ENCODE data around the gene ZNF583. TPM values are rescaled to one million over a fixed set of nuclear protein-coding genes. Genes with fewer than 3 reads are reported as not detected.
A peak's percentile ranks its signal among the peaks of the same experiment; 100 is the strongest.

ZNF583 gene
- total RNA-seq (2014; rRNA removed; shearing (Covaris generic)): 1.2 and 2.3 TPM in 2 replicates
- polyA plus RNA-seq (2015; cell fraction: cytosol; rRNA removed): 0.36 and 0.47 TPM in 2 replicates
- 0.19 and 2.3 TPM in 2 replicates for polyA plus RNA-seq (2015; cell fraction: nucleus; rRNA removed)

DNA sequence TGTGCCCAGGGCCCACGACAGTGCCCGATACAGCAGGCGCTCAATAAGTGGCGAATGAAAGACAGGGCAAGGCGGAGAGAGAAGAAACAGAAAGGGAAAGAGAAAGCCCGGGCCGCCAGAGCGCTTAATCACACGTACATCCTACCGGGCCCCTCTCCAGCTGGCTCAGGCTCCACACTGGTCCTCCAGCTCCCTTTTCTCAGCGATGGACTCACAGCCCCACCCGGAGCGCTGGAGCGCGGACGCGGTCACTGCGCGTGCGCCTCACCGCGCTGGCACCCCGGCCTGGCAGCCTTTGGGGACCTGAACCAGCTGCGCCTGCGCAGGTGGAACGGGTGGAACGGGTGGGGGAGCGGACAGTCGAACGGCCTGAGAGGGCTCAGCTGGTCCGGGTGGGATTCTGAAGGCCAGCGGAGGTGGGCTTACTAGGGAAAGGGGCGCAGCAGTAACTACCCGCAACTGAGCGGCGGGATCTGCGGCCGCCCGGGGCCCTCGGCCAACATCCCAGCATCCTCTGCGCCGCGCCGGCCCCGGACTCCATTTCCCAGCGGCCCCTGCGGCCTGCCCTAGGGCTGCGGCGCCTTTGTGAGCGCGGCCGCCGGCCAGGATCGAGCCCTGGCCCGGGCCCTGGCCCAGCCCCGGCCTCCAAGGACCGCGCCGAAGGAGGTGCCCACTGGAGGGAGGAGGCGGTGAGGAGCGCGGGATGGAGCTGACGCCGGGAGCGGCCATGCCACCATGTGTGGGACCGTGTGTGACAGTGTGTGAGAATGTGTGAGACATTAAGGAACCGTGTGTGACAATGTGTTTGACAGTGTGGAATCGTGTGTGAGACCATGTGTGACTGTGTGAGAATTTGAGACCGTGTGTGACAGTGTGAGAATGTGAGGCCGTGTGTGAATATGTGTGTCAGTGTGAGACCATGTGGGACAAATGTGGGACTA is at the start of gene ZNF583:
Gene ZNF583 (plus strand): TSS at position 569 of the 941 bp plus-strand sequence. CDS start 2,783 bp downstream, outside the sequence.
- peak; percentile 76 for DNase-seq (ENCODE audit: low read depth, low spot score)
- in situ Hi-C loops (cut with HindIII; ENCODE audit: low pct_unique_long_range_greater_than_20kb, low sequenced_read_pairs): no loop called here

DNA sequence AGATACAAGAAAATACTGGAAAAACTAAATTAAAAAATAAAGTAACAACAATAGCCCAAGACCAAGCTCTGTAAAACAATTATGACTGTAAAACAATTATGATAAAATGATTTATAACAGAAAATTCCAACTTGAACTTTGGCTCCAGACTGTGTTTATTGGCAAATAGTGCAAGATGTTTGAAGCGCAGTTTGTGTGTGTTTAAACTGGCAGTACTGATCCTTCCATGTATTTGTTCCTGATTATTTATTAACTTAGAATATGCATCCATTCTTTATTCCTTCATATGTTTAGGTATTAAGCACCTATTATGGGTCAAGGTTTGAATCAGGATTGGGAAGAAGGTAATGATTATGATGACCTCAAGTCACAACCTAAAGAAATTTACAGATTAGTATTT is 48.6 kb upstream of the ZNF583 start:
- DNase-seq (ENCODE audit: low read depth, low spot score): no peak
- in situ Hi-C loops (cut with HindIII; ENCODE audit: low pct_unique_long_range_greater_than_20kb, low sequenced_read_pairs): no loop called here

DNA sequence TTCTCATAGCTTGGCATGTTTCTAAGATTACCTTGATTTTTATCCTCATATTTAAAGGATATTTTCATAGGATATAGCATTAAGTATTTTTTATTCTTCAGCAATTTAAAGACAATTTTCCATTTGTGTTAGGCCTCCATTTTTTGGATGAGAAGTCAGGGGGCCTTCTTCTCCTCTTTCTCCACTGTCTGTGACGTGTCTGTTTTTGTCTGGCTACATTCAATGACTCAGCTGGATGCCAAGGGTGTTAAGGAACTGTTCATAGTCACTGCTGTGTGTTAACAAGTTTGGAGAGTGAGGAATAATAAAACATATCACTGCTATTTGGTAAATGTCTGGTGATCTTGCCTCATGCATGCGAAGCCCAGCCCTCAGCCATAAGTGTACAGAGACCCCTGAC is 47.2 kb upstream of the ZNF583 start:
- DNase-seq (ENCODE audit: low read depth, low spot score): no peak
- in situ Hi-C loops (cut with HindIII; ENCODE audit: low pct_unique_long_range_greater_than_20kb, low sequenced_read_pairs): no loop called here

DNA sequence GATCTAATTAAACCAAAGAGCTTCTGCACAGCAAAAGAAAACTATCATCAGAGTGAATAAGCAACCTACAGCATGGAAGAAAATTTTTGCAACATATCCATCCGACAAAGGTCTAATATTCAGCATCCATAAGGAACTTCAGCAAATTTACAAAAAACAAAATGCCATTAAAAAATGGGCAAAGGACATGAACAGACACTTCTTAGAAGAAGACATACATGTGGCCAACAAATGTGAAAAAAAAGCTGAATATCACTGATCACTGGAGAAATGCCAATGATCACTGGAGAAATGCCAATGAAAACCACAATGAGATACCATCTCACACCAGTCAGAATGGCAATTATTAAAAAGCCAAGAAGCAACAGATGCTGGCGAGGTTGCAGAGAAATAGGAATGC is 43.3 kb upstream of the ZNF583 start:
- in situ Hi-C loops (cut with HindIII; ENCODE audit: low pct_unique_long_range_greater_than_20kb, low sequenced_read_pairs): no loop called here
- no peak for DNase-seq (ENCODE audit: low read depth, low spot score)

DNA sequence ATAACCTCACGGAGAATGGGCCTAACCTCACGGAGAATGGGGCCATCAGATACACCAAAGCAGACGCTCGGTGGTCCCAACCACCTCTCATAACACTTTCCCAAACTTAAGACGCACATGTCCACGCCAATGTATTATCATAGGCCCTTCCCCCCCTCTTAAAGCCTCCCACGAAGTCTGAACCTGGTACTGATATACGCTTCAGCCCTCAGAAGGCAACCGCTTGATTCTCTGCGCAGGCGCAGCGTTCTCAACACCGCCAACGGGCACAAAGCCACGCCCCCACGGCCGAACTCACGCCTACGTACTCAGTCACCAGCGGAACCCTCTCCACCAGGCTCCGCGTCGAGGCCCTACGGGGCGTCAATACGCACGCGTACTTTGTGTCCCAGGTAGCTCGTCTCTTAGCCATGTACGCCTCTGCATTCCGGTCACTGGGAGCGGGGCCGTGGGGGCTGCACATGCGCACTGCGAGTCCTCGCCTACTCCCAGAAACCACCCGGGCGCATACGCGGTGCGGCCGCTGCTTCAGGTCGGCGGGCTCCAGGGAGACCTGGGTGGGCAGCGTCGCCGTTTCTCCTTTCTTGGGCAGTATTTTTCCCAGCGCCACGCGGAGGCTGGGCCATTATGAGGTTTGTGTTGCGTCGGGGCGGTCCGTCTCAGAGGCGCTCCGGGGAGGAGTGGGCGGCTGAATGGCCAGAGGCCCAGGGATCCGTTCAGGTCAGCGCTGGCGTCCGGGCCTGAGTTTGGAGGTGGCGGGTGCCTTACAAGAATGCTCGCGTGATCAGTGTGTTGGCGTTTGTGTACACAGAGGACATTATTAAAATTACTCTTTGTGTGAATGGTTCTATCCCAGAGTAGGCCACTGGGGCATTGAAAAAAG is 36.1 kb upstream of the ZNF583 start:
- in situ Hi-C loops (cut with HindIII; ENCODE audit: low pct_unique_long_range_greater_than_20kb, low sequenced_read_pairs): no loop called here
- DNase-seq (ENCODE audit: low read depth, low spot score): peak; percentile 89

DNA sequence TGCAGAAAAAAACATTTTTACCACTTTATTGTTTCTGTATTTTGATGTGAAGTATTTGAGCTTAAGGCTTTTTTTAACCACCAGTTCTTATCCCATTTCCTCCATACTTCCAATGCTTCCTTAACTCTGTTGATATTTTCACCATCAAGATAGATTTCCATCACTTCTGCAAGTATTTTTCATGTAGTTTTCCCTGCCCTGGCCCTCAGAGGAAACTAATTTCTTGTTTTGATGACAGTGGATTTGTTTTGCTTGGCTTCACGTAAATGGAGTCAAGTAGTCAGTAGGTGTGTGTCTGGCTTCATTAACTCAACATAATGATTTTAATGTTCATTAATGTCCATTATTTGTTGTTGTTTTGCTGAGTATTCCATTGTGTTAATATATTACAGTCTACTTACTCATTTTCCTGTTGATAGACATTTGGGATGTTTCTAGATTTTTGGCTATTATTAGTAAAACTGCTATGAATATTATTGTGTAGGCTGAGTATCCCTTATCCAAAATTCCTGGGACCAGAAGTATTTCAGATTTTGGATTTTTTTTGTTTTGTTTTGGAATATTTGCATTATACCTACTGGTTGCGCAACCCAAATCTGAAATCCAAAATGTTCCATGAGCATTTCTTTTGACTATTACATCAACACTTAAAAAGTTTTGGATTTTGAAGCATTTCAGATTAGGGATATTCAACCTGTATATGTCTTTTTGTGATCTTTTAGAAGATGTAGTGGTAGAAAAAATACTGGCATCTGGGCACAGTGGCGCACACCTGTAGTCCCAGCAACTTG is 34.1 kb upstream of the ZNF583 start:
- DNase-seq (ENCODE audit: low read depth, low spot score): no peak
- in situ Hi-C loops (cut with HindIII; ENCODE audit: low pct_unique_long_range_greater_than_20kb, low sequenced_read_pairs): no loop called here

DNA sequence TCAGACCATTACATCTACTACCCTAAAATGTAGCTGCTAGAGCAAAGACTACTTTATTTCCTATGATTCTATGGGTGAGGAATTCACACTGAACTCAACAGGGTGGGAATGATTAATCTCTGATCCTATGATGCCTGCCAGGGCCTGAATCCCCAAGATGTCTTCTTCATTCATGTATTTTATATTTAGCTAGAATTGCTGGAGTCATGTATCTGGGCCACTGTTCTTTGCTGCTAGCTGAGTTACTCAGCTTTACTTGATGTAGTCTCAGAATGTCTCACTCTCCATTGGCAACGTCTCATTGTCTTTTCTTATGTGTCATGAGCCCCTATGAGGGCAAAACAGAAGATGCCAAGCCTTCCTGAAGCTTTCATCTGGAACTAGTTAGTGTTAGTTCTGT is 31.9 kb upstream of the ZNF583 start:
- no peak for DNase-seq (ENCODE audit: low read depth, low spot score)
- in situ Hi-C loops (cut with HindIII; ENCODE audit: low pct_unique_long_range_greater_than_20kb, low sequenced_read_pairs): no loop called here

DNA sequence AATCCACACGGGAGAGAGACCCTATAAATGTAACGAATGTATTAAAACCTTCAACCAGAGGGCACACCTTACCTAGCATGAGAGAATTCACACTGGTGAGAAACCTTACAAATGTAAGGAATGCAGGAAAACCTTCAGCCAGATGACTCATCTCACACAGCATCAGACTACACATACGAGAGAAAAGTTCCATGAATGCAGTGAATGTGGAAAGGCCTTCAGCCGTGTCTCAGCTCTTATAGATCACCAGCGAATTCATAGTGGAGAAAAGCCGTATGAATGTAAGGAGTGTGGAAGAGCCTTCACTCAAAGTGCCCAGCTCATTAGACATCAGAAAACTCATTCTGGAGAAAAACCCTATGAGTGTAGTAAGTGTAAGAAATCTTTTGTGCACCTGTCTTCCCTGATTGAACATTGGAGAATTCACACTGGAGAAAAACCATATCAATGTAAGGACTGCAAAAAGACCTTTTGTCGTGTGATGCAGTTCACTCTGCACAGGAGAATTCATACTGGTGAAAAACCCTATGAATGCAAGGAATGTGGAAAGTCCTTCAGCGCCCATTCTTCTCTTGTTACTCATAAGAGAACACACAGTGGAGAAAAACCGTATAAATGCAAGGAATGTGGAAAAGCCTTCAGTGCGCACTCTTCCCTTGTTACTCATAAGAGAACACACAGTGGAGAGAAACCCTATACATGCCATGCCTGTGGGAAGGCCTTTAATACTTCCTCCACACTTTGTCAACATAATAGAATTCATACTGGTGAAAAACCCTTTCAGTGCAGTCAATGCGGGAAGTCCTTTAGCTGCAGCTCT is 26.8 kb upstream of the ZNF583 start:
- DNase-seq (ENCODE audit: low read depth, low spot score): no peak
- in situ Hi-C loops (cut with HindIII; ENCODE audit: low pct_unique_long_range_greater_than_20kb, low sequenced_read_pairs): no loop called here

DNA sequence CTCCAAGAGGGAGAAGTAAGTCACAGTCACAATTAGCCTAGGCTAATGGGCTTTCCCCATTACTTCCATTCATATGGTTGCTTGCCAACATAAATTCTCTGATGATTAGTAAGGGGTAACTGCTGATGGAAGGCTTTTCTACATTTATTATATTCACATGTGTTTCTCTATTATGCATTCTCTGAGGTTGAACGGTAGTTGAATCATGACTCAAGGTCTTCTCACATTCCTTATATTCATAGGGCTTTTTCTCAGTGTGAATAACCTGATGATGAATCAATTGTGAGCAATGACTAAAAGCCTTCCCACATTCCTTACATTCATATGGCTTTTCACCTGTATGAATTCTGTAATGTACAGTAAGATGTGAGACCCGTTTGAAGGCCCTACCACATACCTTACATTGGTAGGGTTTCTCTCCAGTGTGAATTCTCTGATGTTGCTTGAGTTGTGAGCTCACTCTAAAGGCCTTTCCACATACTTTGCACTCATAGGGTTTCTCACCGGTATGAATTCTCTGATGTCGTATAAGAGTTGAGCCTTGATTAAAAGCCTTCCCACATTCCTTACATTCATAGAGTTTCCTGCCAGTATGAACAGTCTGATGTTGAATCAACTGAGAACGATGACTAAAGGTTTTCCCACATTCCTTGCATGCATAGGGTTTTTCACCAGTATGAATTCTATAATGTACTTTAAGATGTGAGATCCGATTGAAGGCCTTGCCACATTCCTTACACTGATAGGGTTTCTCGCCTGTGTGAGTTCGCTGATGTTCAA is 20.1 kb upstream of the ZNF583 start:
- no peak for DNase-seq (ENCODE audit: low read depth, low spot score)
- in situ Hi-C loops (cut with HindIII; ENCODE audit: low pct_unique_long_range_greater_than_20kb, low sequenced_read_pairs): no loop called here

DNA sequence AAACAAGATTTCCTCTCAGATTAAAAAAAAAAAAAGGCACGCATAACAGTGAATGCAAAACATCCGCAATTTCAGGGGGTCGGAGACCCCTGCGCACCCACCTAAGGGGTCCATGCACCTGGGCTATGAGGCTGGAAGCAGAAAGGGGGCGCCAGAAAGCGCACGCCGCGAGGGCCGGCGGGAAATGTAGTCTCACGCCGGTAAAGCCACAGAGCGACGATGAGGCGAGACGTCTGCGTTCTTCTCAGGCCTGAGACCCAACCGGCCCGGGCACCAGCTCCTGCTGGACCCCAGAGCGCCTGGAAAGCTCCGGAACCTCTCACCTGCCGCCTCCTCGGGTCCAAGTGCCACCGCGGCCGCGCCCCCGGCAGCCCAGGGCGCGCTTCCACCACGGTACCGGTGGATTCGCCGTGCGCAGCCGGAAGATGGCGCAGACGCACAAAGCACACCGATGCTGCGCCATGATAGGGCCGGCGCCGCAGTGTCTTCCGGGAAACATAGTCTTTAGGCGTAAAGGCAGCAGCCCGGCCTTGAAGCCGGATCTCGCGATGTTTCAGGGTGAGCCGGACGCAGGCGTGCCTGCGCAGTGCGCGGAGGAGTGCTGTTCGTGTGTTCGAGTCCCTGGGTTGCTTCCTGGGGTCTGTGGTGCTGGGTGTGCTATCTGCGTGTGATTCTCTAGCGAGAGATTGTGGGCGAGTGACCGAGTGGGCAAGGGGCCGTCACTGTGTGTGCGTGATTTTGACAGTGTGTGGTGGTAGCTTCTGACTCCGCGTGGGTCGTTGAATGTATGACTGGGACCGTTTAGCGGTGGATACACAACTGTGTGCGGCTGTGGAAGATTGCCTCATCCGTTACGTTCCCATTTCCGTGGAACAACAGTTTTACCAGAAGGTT is 10.8 kb upstream of the ZNF583 start, which contains the start of gene ZNF582:
Gene ZNF582 (minus strand): TSS at position 416 of the 894 bp plus-strand sequence. CDS start 1,782 bp downstream, outside the sequence.
- in situ Hi-C loops (cut with HindIII; ENCODE audit: low pct_unique_long_range_greater_than_20kb, low sequenced_read_pairs): no loop called here

DNA sequence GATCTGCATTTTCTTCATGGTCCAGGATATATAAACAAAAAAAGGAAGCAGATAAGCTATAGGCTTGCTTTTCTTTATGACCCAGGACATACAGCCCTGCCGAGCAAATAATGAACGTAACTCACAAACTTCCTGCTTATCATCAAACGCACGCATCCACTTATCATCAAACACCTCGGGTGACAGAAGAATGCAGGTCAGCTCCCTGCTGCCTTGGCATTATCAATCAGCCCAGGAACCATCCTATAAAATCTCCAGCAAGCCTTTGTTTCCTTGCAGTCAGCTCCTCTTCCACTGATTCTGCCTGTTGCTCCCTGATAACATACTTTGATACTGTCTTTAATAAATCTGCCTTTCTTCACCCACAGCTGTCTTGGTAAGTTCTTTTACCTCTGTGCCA is 5.3 kb upstream of the ZNF583 start:
- in situ Hi-C loops (cut with HindIII; ENCODE audit: low pct_unique_long_range_greater_than_20kb, low sequenced_read_pairs): no loop called here
- no peak for DNase-seq (ENCODE audit: low read depth, low spot score)

More for the DNA sequence above, 10.8 kb upstream of the ZNF583 start, which contains the start of gene ZNF582:
- DNase-seq (ENCODE audit: low read depth, low spot score): peak; percentile 92

DNA sequence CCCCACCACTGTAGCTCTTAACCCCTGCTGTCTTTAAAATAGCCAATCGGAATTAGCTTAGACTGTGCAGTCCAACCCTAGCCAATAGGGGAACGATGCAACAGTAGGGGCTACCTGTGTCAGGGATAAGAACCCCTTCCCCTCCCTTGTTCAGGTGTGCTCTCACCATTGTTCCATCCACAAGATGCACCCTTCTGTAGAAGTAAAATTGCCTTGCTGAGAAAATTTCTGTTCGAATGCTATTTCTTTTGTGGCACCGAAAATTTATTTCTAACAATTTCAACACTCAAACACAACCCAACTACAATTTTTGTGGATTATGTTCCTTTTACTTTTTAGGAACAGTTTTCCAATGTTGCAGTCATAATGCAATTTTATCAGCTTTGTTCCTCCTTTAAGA is 3.6 kb upstream of the ZNF583 start:
- DNase-seq (ENCODE audit: low read depth, low spot score): no peak
- in situ Hi-C loops (cut with HindIII; ENCODE audit: low pct_unique_long_range_greater_than_20kb, low sequenced_read_pairs): no loop called here

DNA sequence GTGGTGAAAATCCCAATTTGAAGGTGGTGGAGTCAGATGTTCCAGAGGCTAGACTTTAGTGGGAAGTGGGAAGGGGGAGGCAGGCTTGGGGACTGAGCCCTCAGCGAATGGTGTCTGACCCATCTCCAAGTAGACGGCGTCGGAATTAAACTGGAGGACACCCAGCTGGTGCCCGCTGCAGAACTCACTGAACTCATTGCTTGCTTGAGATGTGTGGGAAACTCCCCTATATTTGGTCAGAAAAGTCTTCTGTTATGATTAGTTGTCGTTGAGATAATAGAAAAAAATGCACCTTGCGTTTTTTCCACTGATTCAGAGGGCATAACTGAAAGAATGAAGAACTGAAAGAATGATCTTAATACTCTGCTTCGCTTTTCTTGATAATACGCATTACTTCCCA is 871 bp upstream of the ZNF583 start:
- DNase-seq (ENCODE audit: low read depth, low spot score): no peak

DNA sequence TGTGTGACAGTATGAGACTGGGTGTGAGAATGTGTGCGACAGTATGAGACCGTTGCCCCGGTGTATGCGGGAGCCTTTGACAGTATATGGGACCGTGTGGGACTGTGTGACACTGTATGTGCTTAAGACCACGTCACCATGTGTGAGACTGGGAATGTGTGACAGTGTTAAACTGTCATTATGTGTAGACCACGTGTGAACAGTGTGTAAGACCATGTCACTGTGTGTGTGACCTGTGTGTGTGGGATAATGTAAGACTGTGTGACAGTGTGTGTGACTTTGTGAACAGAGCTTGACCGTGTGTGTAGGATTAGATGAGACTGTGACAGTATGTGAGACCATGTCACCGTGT is 549 bp downstream of the ZNF583 start:
- no peak for DNase-seq (ENCODE audit: low read depth, low spot score)
- in situ Hi-C loops (cut with HindIII; ENCODE audit: low pct_unique_long_range_greater_than_20kb, low sequenced_read_pairs): no loop called here

More for the DNA sequence above, 871 bp upstream of the ZNF583 start:
- in situ Hi-C loops (cut with HindIII; ENCODE audit: low pct_unique_long_range_greater_than_20kb, low sequenced_read_pairs): no loop called here

DNA sequence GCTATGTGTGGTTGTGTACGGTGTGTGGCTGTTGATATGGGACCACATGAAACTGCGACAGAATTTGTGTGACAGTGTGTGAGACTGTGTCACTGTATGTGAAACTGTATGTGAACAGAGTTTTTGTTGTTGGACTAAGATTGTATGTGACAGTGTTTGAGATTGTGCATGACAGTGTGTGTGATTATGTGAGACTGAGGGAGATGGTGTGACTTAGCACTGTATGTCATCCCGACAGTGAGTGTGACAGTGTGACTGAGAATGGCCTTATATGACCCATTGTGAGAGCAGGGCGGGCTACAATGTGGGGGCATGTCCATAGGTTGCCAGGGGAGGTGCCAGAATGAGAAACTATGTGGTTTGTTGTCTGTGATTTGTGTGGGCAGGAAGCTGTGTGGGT is 930 bp downstream of the ZNF583 start:
- in situ Hi-C loops (cut with HindIII; ENCODE audit: low pct_unique_long_range_greater_than_20kb, low sequenced_read_pairs): no loop called here
- no peak for DNase-seq (ENCODE audit: low read depth, low spot score)

Data from SK-MEL-5 (cell line).